GM19239 (cell line): Measurements from ENCODE around the gene DENND6B.

Source experiments
- DNase-seq: peaks from one replicate; pipeline ENCODE4 v3.0.0; 2011; ENCODE audit warnings: low spot score; ENCODE audit not compliant: insufficient read length
- FAIRE-seq: peaks from 2 replicates; lab custom pipeline; 2011; peaks lifted over from hg19 to GRCh38; lab: Jason Lieb, UNC

Gene DENND6B

DNA sequence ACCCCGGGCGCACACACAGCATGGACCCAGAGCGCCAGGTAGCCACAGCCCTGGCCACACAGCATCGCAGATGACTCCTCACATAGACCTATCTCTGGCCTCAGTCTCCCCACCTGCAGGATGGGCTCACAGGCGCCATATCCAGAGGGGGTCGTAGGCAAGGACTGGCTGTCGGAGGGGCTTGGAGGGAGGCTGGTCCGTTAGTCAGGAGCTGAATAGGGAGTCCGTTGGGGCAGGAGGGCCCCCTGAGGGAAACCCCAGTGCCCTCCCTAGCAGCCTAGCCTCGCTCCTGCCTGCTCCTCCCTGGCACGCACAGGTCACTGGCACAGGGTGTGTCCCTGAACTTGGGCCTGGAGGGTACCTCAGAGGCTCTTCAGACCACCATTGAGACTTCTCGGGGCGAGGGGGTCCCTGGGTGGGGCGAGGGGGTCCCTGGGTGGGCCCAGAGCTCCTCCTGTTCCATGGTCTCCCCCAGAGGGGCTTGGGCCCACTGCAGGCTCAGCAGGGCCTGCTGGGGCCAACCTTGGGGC, 21.4 kb downstream of the DENND6B start:
- DNase-seq (no peak), FAIRE-seq (no peak)

DNA sequence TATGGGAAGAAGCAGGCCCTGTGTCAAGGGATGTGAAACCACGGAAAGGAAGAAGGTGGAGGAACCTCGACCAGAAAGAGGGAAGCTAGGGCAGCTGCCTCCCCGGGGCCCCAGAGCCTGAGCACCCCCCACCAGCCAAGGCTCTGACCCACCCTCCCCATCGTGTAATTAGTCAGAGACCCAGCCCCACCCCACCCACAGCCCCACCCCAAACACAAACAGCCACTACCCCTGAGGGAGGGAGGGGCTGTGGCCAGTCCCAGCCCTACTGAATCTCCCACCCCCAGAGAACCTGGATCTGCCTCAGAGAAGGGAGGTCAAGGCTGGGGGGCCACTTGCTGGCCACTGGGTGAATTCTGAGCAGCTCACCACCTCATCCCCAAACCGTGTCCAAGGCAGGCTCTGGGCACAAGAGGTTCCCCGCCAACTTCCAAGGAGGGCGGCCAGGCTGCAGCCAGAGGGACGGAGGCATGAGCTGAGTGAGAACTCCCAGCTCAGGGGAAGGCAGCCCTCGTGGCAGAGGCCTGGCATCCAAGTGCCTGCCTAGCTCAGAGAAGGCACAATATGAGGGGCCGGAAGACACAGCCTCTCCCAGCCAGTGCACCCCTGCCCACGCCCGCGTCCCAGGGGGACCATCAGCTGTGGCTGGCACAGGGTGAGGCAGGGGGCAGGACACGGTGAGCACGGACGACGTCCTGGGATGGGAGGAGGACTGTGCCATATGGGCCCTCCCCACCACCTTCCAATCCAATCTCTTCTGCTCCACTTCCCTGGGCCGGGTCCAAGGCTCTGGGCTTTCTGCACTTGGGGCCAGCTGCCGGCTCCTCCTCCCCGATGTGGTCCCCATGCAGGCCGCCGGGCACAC, 22.1 kb downstream of the DENND6B start:
- peak; percentile 23 for FAIRE-seq
- no peak for DNase-seq

DNA sequence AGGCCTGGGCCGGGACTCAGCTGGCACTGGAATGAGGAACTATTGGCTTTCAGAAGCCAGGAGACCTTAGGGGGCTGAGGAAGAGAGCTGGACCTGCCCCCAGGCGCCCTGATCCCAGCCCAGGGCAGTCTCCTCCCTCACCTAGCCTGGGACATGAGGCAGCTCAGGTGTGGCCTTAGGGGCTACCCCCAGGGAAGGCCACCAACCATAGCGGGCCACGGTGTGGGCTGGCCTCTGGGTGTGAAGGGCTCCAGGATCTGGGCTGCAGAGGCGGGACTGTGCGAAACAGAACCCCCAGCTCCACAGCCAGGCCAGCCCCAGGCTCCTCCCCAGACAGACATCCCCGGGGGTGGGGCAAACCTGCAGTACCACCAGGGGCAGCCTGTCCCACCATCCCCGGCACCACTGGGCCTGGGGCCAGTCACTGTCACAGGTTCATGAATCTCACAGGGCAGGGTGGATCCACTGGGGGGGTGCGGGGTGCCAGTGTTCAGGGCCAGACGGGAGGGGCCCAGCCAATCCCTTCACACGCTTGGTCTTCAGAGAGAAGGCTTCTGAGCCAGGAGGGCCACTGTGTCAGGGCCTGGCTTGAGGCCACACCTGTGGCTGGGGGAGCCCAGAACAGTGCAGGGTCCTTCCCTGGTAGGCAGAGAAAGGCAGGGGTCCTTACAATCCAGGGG, 22.8 kb downstream of the DENND6B start:
- DNase-seq (no peak), FAIRE-seq (peak; percentile 79)

DNA sequence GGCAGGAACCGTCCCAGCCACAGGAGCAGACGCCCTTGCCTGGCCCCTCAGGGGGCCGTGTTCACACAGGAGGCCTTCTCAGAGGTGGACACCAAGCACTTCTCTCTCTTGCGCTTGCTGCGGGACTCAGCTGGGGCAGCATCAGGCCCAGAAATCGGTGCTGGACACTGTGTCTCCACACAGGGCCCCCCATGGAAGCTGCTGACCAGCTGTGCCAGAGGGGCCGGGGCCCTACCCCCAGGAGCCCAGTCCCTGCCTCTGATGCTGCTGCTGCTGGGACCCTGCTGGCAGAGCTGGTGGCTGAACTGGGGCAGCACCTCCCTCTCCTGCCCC, 23.3 kb downstream of the DENND6B start:
- DNase-seq (no peak), FAIRE-seq (no peak)

DNA sequence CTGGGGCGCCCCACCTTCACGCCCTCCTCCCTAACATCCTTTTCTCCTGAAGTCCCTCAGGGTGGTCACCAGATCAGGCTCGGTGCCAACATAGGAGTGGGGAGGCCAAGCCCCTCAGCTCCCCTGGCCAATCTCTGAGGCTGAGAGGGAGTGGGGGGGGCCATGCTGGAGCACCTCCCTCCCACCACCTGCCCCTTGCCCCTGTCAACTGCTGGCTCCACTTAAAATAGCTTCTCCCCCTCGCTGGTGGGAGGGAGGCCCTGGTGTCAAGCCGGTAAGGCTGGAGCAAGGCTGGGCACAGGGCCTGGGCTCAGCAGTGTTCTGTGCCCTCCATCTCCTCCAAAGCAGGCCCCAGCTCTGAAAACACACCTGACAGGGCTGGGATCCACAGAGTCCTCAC, 24.2 kb downstream of the DENND6B start:
- FAIRE-seq (no peak), DNase-seq (no peak)

DNA sequence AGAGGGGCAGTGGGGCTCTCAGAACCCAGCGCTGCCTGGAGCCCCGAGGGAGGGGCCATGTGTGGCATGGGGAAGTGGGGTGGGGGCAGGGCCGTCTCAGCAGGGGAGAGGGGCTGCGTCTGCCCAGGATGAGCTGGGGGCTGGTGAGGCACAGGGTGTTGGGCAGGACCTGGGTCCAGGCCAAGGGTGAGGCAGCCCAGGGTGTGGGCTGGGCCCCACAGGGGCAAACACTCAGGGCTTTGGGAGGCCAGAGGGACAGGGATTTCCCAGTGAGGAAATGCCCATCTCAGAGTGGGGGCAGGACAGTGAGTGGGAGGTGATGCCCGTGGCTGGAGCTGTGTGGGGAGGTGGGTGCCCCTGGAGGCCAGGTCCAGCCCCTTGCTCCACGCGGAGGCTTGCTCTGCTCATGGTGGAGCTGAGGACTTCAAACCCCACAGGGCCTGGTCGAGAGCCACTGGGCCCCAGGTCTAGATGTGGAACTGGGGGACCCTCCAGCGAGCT, 24.7 kb downstream of the DENND6B start:
- FAIRE-seq (no peak), DNase-seq (no peak)

DNA sequence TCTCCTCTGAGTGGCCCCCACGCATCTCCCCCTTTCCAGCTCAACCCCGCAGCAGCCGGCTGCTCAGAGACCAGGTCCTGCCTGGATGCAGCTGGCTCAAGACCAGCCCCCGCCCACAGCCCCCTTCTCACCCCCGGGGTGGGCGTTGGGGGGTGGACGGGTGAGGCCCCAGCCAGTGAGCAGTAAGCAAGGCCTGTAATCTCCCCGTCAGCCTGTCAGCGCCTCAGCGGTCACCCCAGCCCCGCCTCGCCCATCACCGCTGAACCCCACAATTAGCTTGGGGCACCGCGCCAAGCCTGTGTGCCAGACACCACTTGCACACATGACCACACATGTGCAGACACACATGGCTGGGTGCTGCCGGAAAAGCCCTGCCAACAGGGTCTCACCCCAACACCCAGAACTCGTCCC, 25.2 kb downstream of the DENND6B start:
- DNase-seq = no peak
- no peak for FAIRE-seq

DNA sequence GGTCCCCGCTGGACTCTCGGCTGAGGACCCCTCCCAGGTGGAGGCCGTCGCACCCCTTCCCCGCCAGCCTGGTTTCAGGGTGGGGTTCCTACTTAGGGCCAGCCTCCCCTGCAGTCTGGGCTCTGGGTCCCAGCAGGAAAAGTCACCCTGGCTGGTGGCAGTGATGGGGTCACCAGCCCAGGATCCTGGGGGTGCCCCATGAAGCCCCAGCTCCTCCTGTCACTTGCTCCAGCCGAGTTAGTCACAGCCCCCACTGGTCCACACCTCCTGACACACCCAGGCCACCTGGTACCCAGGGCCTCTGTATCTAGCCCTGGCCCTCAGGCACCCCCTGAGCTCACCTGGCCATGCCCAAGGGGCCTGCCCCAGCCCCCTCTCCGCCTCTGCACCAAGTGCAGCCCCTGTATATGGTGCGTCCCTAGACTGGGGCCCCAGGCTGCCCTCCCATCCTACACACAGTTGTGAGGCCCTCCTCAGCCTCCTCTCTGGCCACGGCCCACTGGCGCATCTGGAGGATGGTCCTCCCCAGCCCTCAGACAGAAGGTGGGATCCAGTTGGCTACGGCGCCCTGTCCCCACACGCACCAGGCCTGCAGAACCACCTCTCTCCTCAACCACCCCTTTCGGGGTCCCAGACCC, 26.1 kb downstream of the DENND6B start:
- DNase-seq = no peak
- no peak for FAIRE-seq

DNA sequence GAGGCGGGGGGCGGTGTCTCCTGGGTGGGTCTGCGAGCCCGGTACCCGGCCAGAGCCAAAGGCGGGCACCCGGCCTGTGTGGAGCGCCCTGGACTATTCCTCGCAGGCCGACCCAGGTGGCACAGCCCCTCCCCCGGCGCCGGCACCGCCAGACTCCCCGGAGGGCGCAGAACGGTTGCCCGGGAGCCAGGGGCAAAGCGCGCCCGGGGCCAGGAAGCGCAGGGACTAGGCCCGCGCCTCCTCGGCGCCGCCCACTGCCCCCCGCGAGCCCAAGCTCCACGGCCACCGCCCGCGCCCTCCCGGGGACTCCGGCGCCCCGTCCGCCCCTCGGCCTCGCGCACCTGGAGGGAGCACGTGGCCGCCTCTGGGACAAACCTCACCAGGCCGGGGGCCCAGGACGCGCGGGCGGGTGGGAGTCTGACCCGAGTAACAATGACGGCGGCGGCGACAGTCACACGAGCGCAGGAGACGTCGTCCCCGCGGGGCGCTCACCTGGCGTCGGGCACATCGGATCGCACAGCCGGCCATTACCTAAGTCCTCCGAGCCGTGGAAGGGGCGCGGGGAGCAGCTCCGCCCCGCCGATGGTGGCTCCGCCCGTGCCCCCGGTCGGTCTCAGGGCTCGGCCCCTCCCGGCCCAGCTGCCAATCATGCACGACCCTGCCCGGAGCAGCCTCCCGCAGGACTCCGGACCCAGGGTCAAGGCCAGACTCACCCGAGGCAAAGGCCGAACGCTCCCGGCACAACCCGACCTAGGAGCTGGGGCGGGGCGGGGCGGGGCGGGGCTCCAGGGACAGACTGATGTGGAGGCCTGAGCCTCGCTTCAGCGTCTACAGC, 26.8 kb downstream of the DENND6B start:
- DNase-seq = no peak
- FAIRE-seq = no peak

DNA sequence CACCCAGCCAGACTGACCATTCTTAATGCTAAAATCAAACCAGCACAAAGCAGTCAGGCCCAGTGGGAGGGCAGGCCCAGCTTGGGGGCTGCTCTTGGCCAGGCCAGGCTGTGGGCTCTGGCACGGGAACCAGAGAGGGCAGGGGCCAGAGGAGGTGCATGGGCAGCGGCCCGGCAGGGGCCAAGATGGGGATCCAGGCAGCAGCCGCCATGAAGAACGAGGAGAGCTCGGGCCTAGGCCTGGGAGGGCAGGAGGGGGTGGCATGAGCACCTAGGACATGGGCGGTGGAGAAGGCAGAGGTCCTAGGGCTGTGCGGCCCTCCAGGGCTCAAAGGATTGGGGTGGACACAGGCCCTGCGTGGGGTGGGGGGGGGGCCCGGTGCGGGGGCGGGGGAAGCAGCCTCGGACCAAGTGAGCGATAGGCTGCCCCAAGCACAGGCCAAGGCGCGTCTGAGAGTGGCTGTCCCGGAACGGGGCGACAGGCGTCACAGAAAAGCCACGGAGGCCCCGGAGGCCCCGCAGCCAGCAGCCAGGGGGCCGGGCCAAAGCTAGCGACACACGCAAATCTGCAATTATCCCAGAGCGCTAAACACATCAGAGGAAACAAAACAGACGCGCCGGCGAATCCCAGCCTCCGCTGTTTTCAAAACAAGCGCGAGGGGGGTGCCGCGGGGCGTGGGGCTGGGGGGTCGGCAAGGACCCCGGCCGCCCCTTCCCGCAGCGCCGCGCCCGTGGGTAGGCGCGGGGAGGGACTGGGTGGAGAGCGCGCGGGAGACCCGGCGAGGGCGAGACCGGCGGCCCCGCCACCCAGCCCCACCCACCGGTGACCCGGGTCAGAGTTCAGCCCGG, 27.7 kb downstream of the DENND6B start:
- DNase-seq (no peak), FAIRE-seq (no peak)

DNA sequence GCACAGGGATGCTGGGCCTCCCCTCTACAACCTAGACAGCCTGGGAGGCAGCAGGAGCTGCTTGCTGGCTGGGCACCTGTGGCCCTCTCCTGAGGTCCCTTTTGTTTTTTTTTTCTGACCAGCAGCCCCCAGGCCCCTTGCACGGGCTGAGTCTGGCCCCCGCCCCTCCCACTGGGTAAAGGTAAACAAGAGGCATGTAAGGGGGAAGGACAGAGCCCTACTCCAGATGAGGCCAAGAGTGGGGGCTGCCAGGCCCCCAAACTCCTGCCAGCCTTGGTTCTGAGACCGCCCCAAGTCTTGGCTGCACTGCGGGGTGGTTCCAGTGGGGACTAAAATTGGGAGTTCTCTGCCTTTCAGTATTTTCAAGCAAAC, 28.6 kb downstream of the DENND6B start:
- DNase-seq = no peak
- FAIRE-seq = no peak

DNA sequence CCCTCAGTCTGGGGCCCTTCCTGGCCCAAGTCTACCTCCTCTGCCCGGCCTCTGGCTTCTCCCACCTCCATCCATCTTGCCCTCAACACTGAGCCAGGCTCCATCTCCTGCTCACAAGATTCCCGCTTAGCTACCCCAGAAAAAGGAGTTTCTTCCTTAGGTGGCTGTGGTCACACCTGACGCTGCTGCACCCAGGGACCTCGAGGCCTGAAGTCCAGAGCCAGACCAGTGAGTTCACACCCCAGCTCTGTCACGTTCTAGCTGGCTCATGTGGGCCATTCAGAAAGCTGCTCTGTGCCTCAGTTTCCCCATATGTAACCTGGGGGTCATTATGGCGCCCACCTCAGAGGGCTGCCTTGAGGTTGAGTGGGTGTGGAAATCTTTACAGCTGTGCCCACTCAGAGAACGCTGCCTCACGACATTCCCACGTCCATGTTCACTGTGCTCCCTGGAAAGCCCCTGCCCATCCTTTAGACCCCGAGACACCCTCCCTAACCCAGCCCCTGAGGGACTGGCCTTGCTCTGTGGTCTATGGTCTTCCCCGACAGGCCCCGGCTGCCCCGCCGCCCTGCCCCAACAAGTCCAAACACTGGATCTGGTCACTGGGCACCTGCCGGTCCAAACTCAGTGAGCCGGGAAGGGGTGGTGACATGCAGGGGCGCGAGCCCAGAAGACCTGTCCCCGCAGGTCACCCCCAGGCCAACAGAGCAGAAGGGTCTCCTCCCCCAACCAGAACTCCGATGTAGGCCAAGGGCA, 29.1 kb downstream of the DENND6B start:
- FAIRE-seq (no peak), DNase-seq (no peak)

DNA sequence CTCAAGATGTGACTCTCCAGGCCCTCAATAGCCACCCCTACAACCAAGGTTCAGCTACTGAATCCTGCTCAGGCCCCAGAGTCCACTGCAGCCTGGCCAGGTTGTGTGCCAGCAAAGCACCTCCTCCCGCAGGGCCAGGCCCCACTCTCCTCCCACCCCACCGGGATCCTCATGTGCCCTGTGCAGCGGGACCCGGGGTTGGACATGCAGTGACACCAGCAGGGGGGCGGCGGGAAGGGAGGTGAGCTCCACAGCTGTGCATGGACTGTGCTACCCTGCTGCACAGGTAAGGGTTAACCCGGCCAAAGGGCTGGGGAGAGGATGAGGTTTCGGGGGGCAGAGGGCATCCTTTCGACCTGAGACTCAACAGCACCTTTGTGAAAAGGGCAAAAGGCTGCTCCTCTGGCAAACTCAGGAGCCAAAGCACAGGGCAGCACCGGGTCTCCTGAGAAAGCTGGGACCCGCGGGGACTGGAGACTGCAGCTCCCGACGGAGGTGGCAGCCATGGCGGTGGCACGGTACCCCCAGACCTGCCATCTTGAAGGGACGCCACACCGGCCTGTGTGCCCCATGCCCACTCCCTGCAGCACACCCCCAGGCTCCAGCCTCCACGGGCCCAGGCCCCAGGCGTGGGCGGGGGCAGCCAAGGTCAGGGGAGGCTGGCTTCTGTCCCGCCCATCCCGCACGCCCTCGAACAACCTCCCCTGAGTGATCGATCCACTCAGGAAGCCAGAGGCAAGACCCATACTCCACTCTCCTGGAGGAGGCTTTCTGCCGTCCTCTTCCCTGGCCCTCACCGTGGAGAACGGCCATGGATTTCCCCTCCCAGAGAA, 29.9 kb downstream of the DENND6B start:
- DNase-seq (no peak), FAIRE-seq (no peak)

DNA sequence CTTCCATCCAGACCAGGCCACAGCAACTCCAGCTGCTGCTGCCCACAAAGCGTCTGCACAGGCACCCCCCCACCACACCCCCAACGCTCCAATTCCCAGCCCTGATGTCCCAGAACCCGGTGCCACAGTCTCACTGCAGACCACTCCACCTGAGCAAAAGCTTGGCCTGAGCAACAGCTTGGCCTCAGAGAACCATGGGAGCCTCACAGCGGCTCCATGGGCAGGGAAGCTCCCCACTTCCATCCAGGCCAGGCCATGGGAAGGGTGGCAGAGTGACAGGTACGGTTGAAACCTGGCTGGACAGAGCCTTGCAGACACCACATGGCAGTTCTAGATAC, 32.5 kb downstream of the DENND6B start:
- FAIRE-seq (no peak), DNase-seq (no peak)

DNA sequence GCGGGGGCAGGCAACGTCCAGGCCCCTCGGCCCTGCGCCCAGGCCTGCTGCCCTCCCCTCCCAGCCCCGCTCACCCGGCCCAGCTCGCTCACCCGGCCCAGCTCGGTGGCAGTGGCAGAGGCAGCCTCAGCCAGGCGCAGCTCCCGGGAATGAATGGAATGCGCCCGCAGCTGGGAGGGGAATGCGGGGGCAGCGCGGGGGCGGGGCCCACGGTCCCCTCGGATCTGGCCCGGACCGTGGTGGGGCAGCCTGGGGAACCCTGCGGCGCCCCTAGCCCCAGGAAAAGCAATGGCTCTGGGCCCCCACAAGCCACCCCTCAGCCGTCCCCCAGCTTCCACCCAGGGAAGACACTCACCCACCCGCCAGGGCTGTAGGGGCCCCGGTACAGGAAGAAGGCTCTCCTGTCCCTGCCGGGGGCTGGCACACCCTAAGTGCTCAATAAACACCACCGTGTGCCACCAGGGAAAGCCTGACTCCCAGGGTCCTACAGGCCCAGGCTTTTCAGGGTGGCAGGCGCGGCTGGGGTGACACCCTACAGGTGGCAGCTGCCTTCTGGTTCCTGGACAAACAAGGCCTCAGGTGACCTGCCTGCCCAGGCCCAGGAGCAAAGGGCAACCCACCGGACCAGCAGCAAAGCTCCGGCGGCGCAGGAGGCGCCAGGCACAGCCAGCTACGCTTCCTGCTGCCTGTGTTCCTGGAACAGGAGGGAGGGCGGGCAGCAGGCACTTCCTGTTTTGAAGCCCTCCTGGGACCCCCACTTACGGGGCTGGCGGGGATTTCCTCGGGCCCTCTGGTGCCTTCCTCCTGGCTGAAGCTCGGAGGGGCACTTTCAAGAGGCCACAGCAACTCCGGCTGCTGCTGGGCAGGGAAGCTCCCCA, 33.1 kb downstream of the DENND6B start:
- FAIRE-seq (peak; percentile 28), DNase-seq (no peak)

DNA sequence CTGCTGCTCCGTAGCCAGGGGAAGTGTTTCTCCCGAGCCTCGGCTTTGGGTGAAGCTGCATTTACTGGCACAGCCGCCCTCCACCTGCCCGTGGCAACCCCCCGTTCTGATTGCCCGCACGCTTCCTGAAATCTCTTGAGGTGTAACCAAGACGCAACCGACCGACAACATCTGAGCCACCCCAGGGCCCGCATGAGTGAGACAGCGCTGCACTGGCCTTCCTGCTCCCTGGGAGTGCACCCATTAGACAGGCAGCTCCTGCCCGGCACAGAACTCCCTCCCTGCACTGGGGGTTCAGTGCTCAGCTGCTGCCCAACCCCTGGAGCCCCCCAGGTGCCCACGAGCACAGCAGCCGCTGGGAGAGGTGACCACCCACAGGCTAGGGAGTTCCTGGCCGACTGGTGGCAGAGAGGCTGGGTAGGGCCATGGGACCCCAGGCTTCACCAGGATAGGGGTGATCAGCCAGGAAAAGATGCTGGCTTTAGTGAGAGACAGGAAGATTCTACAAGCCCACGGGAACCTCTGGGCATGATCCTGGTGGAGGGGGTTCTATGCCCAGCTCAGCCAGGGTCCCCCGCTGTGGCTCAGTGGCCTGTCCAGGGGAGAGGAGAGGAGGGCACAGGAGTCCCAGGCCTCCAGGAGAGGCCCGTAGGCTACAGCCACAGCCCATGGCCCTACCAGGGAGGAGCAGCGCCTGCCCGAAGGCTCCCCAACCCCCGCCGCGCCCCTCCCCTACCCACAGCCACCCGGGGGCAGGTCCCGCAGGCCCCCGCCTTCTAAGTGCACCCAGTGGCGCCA, 34.0 kb downstream of the DENND6B start:
- FAIRE-seq (peak; percentile 71), DNase-seq (no peak)
